Endothelial cell (in vitro differentiated cells): Measurements from ENCODE around the gene DISC1. TPM values are rescaled to one million over a fixed set of nuclear protein-coding genes. Genes with fewer than 3 reads are reported as not detected.

Source experiments
- DNase-seq: peaks from one replicate; pipeline ENCODE4 v3.0.0; 2021; ENCODE audit warnings: low spot score
- H3K27ac Mint-ChIP-seq: one replicate; pipeline ENCODE4 v1.8.0; 2021; ENCODE audit warnings: mixed read lengths, inconsistent platforms; ENCODE audit not compliant: unreplicated experiment
- H3K27me3 Mint-ChIP-seq: one replicate; pipeline ENCODE4 v1.8.0; 2021; ENCODE audit warnings: mild to moderate bottlenecking, moderate library complexity, mixed read lengths, inconsistent platforms; ENCODE audit not compliant: unreplicated experiment
- H3K36me3 Mint-ChIP-seq: one replicate; pipeline ENCODE4 v1.8.0; 2021; ENCODE audit warnings: mild to moderate bottlenecking, low read depth, mixed read lengths, inconsistent platforms; ENCODE audit not compliant: unreplicated experiment
- H3K4me1 Mint-ChIP-seq: one replicate; pipeline ENCODE4 v1.8.0; 2021; ENCODE audit warnings: mild to moderate bottlenecking, mixed read lengths, inconsistent platforms; ENCODE audit not compliant: unreplicated experiment
- H3K4me3 Mint-ChIP-seq: one replicate; pipeline ENCODE4 v1.8.0; 2021; ENCODE audit warnings: mild to moderate bottlenecking, mixed read lengths, inconsistent platforms; ENCODE audit not compliant: unreplicated experiment
- H3K9me3 Mint-ChIP-seq: one replicate; pipeline ENCODE4 v1.8.0; 2021; ENCODE audit warnings: mixed read lengths, inconsistent platforms; ENCODE audit not compliant: unreplicated experiment
- total RNA-seq: library from RNA; stranded (reverse); fragmentation: NEBNext Ultra II Directional; extraction: Animal tissue kit (Norgen Biotek cat#: 25700); gene quantifications from one replicate; pipeline ENCODE4 v1.2.1, GENCODE V29; 2021; ENCODE audit not compliant: unreplicated experiment
- TF ChIP-seq, protein P1 (sequence below): fragments of 200-600 bp; sonication (generic); IDR thresholded peaks from one replicate; pipeline ENCODE4 v1.5.0; 2021; ENCODE audit warnings: antibody characterized with exemption; ENCODE audit not compliant: unreplicated experiment

DISC1 gene
- total RNA-seq, 1 donor from 2014 or later, result 82.5 TPM

DNA sequence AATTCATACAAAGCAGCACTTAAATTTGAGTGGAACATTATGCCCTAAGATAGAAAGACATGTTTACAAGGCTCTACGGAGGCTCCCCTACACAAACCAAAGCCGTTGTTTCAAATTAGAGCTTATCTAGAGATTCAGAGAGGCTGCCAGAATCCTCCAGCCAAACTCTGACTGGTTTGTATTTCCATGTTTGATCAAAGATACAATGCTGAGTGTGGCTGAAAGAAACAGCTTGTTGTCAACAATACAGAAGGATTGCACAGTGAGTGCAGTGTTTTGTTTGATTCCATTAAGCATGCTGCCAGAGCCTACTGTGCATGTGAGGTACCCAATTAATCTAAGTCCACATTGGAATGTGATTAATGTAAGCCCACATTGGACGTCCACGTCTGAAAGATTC, 402.7 kb downstream of the DISC1 start:
- Mint-ChIP-seq H3K4me3 (peak overlapping the region; percentile 13), H3K9me3 (no peaks in the 10 kb centered on the region), H3K27me3 (peaks cover 3% of the 10 kb centered on the region), H3K36me3 (peaks cover 30% of the 10 kb centered on the region), H3K4me1 (peaks cover 6% of the 10 kb centered on the region), H3K27ac (no peak overlapping the region)
- TF ChIP-seq, protein P1, sequence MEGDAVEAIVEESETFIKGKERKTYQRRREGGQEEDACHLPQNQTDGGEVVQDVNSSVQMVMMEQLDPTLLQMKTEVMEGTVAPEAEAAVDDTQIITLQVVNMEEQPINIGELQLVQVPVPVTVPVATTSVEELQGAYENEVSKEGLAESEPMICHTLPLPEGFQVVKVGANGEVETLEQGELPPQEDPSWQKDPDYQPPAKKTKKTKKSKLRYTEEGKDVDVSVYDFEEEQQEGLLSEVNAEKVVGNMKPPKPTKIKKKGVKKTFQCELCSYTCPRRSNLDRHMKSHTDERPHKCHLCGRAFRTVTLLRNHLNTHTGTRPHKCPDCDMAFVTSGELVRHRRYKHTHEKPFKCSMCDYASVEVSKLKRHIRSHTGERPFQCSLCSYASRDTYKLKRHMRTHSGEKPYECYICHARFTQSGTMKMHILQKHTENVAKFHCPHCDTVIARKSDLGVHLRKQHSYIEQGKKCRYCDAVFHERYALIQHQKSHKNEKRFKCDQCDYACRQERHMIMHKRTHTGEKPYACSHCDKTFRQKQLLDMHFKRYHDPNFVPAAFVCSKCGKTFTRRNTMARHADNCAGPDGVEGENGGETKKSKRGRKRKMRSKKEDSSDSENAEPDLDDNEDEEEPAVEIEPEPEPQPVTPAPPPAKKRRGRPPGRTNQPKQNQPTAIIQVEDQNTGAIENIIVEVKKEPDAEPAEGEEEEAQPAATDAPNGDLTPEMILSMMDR, result no peak
- DNase-seq, result no peak

DNA sequence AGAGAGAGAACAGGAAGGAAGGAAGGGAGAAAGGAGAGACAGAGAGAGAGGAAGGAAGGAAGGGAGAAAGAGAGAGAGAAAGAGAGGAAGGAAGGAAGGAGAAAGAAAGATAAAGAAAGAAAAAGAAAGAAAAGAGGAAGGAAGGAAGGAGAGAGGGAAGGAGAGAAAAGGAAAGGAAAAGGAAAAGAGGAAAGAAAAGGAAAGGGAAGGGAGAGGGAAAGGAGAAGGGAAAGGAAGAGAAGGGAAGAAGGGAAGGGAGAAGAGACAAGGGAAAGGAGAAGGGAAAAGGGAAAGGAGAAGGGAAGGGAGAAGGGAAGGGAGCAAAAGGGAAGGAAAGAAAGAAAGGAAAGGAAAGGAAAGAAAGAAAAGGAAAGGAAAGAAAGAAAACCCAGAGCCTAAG, 404.6 kb downstream of the DISC1 start:
- Mint-ChIP-seq H3K4me3 (no peak overlapping the region), H3K27me3 (peaks cover 3% of the 10 kb centered on the region), H3K9me3 (no peaks in the 10 kb centered on the region), H3K4me1 (peaks cover 2% of the 10 kb centered on the region), H3K36me3 (peaks cover 25% of the 10 kb centered on the region), H3K27ac (no peak overlapping the region)
- TF ChIP-seq, protein P1, result no peak
- DNase-seq, result no peak

DNA sequence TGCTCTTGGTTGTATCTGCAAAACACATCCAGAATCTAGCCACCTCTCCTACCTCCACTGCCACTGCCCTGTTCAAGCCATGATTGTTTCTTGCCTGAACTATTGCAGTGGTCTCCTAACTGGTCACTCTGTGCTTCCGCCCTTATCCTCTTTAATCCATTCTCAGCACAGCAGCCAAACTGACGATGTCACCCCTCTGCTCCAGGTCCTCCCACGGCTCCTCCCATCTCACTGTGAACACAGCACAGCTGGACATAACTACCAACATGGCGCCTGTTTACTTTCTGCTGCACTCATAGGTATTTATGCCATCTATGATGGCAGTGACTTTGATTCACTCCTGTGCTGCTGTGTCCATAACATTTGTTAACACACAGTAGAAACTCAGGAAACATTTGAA, 406.7 kb downstream of the DISC1 start:
- H3K4me3 Mint-ChIP-seq, result peak overlapping the region; percentile 27
- no peak for DNase-seq
- no peak overlapping the region for H3K27ac Mint-ChIP-seq
- no peaks in the 10 kb centered on the region for H3K9me3 Mint-ChIP-seq
- TF ChIP-seq, protein P1, result no peak
- H3K4me1 Mint-ChIP-seq, result no peaks in the 10 kb centered on the region
- peaks cover 5% of the 10 kb centered on the region for H3K27me3 Mint-ChIP-seq
- peaks cover 27% of the 10 kb centered on the region for H3K36me3 Mint-ChIP-seq

DNA sequence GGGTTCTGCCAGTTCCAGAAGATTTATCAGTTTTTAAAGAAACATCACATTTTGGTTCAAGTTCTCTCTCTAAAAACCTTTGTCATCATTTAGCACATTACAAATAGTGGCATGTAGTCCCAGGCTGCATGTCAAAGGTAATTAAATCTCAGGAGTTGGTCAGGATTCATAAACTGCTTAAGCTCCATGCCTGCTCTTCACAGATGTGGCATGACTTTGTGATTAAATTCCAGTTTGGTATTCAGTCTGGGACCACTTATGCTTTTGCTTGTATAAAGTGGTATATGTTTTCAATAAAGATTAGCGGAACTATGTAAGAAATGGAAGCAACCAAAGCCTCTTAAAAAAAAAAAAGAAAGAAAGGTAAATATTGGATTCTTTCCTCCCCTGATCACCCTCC, 408.0 kb downstream of the DISC1 start:
- Mint-ChIP-seq H3K9me3 (no peaks in the 10 kb centered on the region), H3K36me3 (peaks cover 20% of the 10 kb centered on the region), H3K4me1 (no peaks in the 10 kb centered on the region), H3K27me3 (peaks cover 5% of the 10 kb centered on the region), H3K27ac (no peak overlapping the region), H3K4me3 (no peak overlapping the region)
- DNase-seq, result no peak
- TF ChIP-seq, protein P1, result no peak

DNA sequence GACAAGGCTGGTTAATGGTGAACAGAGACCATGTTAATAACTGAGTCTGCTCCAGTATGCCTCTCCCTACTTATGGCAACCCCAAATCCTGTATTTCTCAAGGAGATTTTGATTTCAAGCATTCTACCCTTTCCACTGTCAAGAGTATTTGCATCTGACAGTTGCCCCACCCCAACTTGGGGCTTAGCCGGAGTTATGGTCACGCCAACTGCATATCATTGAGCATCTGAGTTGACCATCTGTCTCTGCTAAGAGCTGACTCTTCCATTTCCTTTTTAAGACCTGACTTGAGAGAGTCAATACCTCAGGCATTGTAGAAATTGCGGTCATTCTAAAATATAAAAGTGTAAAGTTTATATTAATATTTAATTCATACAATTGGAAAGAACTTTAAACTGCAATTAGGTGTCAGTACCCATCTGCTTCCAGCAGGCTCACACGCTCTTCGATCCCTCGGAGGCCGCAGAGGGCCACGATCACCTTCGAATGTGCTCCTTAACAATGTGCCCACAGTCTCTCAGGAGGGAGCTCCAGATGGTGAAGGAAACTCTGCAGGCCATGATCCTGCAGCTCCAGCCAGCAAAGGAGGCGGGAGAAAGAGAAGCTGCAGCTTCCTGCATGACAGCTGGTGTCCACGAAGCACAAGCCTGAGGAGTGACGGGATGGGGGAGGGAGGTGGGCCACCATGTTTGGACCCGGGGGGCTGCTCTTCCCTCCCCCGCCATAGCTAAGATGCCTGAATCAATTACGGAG, 409.8 kb downstream of the DISC1 start:
- H3K9me3 Mint-ChIP-seq, result no peaks in the 10 kb centered on the region
- no peak overlapping the region for H3K4me3 Mint-ChIP-seq
- TF ChIP-seq, protein P1, result no peak
- H3K4me1 Mint-ChIP-seq, result no peaks in the 10 kb centered on the region
- peaks cover 13% of the 10 kb centered on the region for H3K36me3 Mint-ChIP-seq
- no peak overlapping the region for H3K27ac Mint-ChIP-seq
- H3K27me3 Mint-ChIP-seq, result peaks cover 2% of the 10 kb centered on the region
- DNase-seq, result no peak
